Esophagus (tissue), 2 donors: ENCODE results near the gene SPTSSB. TPM values are rescaled to one million over a fixed set of nuclear protein-coding genes. Genes with fewer than 3 reads are reported as not detected.

Experiments used
- H3K27ac ChIP-seq, 2 donors: one replicate each; pipeline ENCODE4 v1.5.1; 2013; ENCODE audit warnings: low read depth in 2 of 2, mild to moderate bottlenecking in 2 of 2, inconsistent platforms in 1 of 2, low read length in 1 of 2, moderate library complexity in 1 of 2
- H3K27me3 ChIP-seq, 2 donors: one replicate each; pipeline ENCODE4 v1.6.1; 2013; ENCODE audit warnings: low read length in 2 of 2, control low read depth in 1 of 2, mild to moderate bottlenecking in 1 of 2; ENCODE audit not compliant: insufficient read depth in 2 of 2, control insufficient read depth in 1 of 2
- H3K36me3 ChIP-seq, 2 donors: one replicate each; pipeline ENCODE4 v1.6.1; 2013; ENCODE audit warnings: low read length in 1 of 2; ENCODE audit not compliant: control insufficient read depth in 2 of 2, insufficient read depth in 2 of 2
- H3K4me1 ChIP-seq, 2 donors: one replicate each; pipeline ENCODE4 v1.6.1; 2013; ENCODE audit warnings: low read length in 1 of 2; ENCODE audit not compliant: control insufficient read depth in 2 of 2, insufficient read depth in 2 of 2
- H3K4me3 ChIP-seq, 2 donors: one replicate each; pipeline ENCODE4 v1.5.1; 2013; ENCODE audit warnings: low read length in 2 of 2, mild to moderate bottlenecking in 2 of 2, low read depth in 1 of 2, moderate library complexity in 1 of 2
- H3K9me3 ChIP-seq, 2 donors: one replicate each; pipeline ENCODE4 v1.6.1; 2013; ENCODE audit warnings: mild to moderate bottlenecking in 2 of 2, low read depth in 1 of 2, low read length in 1 of 2, moderate library complexity in 1 of 2; ENCODE audit not compliant: control insufficient read depth in 2 of 2, insufficient read depth in 1 of 2
- WGBS, 2 donors: extraction: QIAGEN DNeasy Blood & Tissue Kit; methylation state at CpG; one replicate each; pipeline ENCODE4 v1.1.7; 2013; 5-methylcytosine and 5-hydroxymethylcytosine counted together
- polyA plus RNA-seq, 2 donors: library from polyadenylated mRNA; stranded (reverse); fragments of 200-250 nt; gene quantifications; one replicate each; pipeline ENCODE4 v1.2.3, GENCODE V29; 2013
- donor health status: healthy with polysubstance abuse.
- donor health status: Bipolar disorder and iron deficiency.

Gene SPTSSB
- polyA plus RNA-seq, 2 donors = 6.8 to 15.2 TPM

DNA sequence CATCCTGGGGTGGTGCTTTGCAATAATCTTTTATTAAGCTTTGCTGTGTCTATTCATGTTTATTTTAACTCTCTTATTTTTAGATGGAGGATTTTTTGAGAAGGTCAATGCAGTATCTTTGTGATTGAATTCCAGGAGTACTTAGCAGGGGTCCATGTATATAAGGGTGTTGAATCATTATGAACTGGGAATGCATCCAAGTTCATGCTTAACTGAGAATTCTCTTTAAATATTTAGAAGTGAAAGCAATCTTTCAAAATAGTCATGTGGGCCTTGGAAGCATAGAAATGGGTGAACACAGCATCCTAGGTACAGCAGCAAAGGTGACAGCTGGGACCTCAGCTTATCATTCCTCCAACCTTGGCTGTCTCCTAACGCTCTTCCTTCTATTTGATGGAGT, 27.3 kb downstream of the SPTSSB start:
- Histone ChIP-seq H3K36me3 (no peaks in the 10 kb centered on the region), H3K4me1 (peaks cover 0 to 3% of the 10 kb centered on the region in 2 donors), H3K27me3 (no peaks in the 10 kb centered on the region), H3K27ac (no peak overlapping the region), H3K4me3 (no peak overlapping the region), H3K9me3 (peaks cover 0 to 2% of the 10 kb centered on the region in 2 donors)
- WGBS, 2 donors = 75 to 83% methylated on average over 1 of the region's 1 CpG

DNA sequence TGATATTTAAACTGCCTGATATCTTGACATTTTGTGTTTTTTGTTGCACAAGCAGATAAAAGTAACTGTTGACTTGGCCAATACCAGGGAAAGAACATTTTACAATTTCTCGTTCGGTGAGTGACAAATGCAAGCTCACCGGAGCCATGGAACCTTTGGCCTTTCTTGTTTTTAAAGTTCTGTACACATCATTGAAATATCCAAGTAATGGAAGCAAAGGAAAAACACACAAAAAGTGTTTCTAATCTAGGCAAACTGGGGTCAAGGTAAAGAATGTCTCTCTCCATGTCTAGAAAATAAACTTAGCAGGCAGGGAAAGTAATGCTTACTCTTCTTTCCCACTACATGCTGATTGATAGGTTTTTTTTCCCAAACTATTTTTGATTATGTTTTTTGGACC, 27.8 kb downstream of the SPTSSB start:
- Histone ChIP-seq H3K27ac (no peak overlapping the region), H3K4me3 (no peak overlapping the region), H3K27me3 (no peaks in the 10 kb centered on the region), H3K36me3 (no peaks in the 10 kb centered on the region), H3K9me3 (peaks cover 0 to 2% of the 10 kb centered on the region in 2 donors), H3K4me1 (peaks cover 0 to 3% of the 10 kb centered on the region in 2 donors)
- WGBS, 2 donors = 73 to 78% methylated on average over 3 of the region's 3 CpGs

DNA sequence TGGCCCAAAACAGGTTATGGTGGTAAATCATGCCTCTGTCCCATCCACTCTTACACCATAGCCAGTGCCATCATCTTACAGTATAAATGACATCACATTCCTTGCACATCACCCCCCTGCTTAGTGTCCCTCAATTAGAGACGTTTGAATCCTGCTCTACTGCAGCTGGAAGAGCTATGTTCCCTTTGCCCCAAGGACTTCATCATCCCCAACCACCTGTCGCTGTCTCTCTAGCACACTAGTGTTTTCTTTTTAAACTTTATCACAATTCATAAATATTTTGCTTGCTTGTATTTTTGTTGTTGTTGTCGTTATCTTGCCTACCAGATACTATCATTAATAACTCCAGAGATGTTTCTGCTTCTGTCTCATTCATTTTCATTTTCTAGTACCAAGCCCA, 28.7 kb downstream of the SPTSSB start:
- Histone ChIP-seq H3K27me3 (no peaks in the 10 kb centered on the region), H3K9me3 (no peaks in the 10 kb centered on the region), H3K27ac (no peak overlapping the region), H3K4me3 (no peak overlapping the region), H3K36me3 (no peaks in the 10 kb centered on the region), H3K4me1 (no peaks in the 10 kb centered on the region)
- 80 to 84% methylated on average over 3 of the region's 3 CpGs for WGBS, 2 donors

DNA sequence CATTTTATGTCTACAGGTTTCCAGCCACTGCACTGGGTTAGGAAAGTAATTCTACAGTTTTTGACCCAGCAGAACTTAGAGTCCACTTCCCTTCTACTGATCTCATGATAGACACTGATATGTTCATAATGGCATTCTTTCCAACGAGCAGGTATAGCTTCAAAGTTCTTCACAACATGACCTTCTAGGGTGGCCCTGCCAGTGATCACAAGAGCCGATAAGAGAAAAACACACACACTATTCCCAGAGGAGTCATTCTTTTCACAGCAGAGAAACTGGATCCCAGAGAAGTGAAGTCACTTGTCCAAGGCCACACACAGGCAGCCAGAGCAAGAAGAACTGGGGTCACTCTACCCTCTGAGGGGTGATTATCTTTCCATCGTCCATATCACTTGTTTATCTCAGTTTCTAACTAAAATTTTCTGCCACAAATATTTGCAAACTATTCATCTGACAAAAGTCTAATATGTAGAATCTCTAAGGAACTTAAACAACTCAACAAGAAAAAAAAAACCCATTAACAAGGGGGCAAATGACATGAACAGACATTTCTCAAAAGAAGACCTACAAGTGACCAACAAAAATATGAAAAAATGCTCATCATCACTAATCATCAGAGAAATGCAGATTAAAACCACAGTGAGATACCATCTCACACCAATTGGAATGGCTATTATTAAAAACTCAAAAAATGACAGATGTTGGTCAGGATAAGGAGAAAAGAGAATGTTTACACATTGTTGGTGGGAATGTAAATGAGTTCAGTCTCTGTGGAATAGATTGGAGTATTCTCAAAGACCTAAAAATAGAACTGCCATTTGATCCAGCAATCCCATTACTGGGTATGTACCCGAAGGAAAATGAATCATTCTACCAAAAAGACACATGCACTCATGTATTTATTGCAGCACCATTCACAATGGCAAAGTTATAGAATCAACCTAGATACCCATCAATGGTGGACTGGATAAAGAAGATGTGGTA, 31.5 kb downstream of the SPTSSB start:
- Histone ChIP-seq H3K4me3 (no peak overlapping the region), H3K36me3 (no peaks in the 10 kb centered on the region), H3K9me3 (no peaks in the 10 kb centered on the region), H3K4me1 (no peaks in the 10 kb centered on the region), H3K27ac (no peak overlapping the region), H3K27me3 (no peaks in the 10 kb centered on the region)
- WGBS, 2 donors = 46 to 59% methylated on average over 4 of the region's 4 CpGs

DNA sequence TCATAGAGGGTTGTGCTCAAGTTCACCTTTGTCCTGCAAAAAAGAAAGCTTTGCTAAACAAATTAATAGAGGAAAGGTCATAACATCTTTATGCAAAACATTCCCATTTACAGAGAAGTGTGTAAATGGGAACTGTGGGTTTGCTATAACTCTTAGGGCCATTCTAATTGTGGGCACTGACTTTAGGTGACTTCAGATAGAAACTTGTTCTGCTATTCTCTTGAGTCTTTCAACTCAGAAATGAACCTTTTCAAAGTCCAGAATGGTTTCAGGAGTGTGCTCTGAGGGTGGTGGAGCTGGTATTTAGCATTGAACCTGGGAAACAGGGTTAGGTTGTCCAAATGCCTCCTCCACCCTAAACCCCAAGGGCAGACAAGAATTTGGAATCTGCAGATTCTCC, 34.0 kb downstream of the SPTSSB start:
- Histone ChIP-seq H3K27ac (no peak overlapping the region), H3K4me3 (no peak overlapping the region), H3K27me3 (no peaks in the 10 kb centered on the region), H3K36me3 (no peaks in the 10 kb centered on the region), H3K9me3 (no peaks in the 10 kb centered on the region), H3K4me1 (no peaks in the 10 kb centered on the region)

DNA sequence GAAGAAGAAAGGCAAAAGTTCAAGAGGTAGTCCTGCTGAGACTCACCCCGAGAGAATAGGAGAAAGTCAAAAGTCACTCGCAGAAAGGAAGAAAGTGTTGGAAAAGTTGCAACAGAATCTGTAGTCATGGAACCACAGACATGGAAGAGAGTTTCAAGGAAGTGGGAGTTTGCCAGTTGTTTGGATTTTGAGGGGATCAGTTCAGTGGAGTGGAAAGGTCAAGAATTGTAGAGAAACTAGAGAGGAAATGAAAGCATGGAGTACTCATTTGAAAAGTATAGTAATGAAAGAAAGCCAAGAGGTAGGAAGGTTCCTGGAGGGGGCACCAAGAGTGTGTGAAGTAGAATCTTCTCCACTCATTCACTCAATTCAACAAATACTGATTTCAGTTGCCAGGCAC, 34.7 kb downstream of the SPTSSB start:
- Histone ChIP-seq H3K9me3 (no peaks in the 10 kb centered on the region), H3K36me3 (no peaks in the 10 kb centered on the region), H3K4me3 (no peak overlapping the region), H3K27ac (no peak overlapping the region), H3K27me3 (no peaks in the 10 kb centered on the region), H3K4me1 (no peaks in the 10 kb centered on the region)
- WGBS, 2 donors = 90 to 91% methylated on average over 2 of the region's 2 CpGs

DNA sequence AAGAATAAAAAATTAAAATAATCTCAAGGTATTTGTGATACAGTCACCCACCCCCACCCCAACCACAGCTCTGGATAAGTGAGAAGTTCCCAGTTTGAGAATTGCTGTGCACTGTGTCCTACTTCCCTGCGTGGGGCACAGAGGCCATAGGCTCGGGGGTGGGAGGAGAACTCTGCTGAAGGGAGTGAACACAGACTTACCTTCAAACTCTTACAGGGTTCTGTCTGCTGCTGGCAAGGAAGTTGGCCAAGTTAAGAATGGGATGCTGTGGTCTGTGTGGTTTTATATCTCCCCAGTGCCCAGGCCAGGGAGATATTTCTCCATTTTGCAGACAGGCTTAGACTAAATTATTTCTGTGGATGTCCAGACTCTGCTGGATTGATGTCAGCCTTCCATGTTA, 37.6 kb downstream of the SPTSSB start:
- WGBS, 2 donors = 51 to 69% methylated on average over 2 of the region's 2 CpGs
- no peak overlapping the region for H3K4me3 ChIP-seq
- H3K4me1 ChIP-seq = no peaks in the 10 kb centered on the region
- H3K9me3 ChIP-seq = no peaks in the 10 kb centered on the region
- H3K27ac ChIP-seq = no peak overlapping the region
- no peaks in the 10 kb centered on the region for H3K27me3 ChIP-seq
- H3K36me3 ChIP-seq = no peaks in the 10 kb centered on the region

DNA sequence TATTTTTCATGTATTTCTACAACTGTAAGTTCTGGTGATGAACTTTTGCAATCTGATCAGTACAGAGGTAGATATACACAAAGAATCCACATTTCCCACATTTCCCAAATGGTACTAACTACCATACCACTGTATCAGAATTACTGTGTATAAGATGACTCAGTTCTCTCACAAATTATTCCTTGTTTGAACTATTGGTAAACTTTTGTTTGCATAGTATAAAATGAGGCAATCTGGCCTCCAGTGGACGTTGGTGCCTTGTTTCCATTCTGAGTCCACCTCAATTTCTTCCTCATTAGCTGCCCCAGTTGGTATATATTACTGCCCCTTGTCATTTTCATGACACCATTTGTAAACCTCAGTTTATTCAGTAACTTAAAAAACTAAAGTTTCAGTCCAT, 38.5 kb downstream of the SPTSSB start:
- Histone ChIP-seq H3K4me3 (no peak overlapping the region), H3K27ac (no peak overlapping the region), H3K36me3 (no peaks in the 10 kb centered on the region), H3K4me1 (no peaks in the 10 kb centered on the region), H3K9me3 (no peaks in the 10 kb centered on the region), H3K27me3 (no peaks in the 10 kb centered on the region)
- 33 to 47% methylated on average over 1 of the region's 1 CpG for WGBS, 2 donors

DNA sequence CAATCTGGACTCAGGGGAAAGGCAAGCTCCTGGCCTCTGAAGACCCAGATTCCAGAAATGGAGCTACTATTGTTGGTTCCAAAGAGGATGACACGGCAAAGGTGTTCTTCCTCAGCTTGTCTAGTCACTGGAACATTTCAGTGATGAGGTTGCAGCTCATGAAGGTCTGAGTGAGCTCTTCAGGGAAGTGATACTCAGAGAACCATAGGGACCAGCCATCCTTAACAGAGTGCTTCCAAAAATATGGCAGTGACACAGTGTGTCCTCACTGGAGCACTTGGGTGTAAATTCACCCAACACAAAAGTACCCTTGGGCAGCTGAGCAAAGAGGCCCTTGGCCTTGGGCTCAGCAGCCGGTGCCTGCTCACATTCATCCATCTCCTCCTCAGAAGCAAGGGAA, 46.3 kb downstream of the SPTSSB start:
- Histone ChIP-seq H3K4me1 (no peaks in the 10 kb centered on the region), H3K27me3 (no peaks in the 10 kb centered on the region), H3K9me3 (peaks cover 0 to 2% of the 10 kb centered on the region in 2 donors), H3K4me3 (no peak overlapping the region), H3K36me3 (no peaks in the 10 kb centered on the region), H3K27ac (no peak overlapping the region)
- 90 to 92% methylated on average over 2 of the region's 2 CpGs for WGBS, 2 donors
